ENCODE measurements around the gene CLEC16A. TPM values are rescaled to one million over a fixed set of nuclear protein-coding genes. Genes with fewer than 3 reads are reported as not detected.

Gene CLEC16A
- total and polyA plus RNA-seq, 9 of the 15 experiments (the other 6 are each of a cell fraction or from before 2014, with no cell fraction given) = 1.00 to 22.3 (median 10.0) TPM

- TF ChIP-seq FOXA1 (IDR thresholded peaks at IDR 0.05; ENCODE audit: borderline replicate concordance) = no peak
Measured at GRCh38 chr16:11213373-11213772, 269.0 kb downstream of the CLEC16A start (continued).

- intact Hi-C loops (cut with micrococcal nuclease) = no loop called here
- Histone ChIP-seq H3K4me1 (replicated peaks in 1 of 2; ENCODE audit: control insufficient read depth in 2 of 2, insufficient read depth in 2 of 2, low read length in 2 of 2) (peaks cover 10 to 33% of the 10 kb centered on the region in 2 experiments; a peak in 2 of 5 replicates), H2AFZ (ENCODE audit: low read depth, low read length) (no peak overlapping the region), H3K27me3 (ENCODE audit: control insufficient read depth in 2 of 2, insufficient read depth in 2 of 2, low read length in 2 of 2) (no peaks in the 10 kb centered on the region; a peak in 1 of 5 replicates), H3K4me3 (no peak overlapping the region), H3K9ac (ENCODE audit: insufficient read depth in 1 of 2, low read depth in 2 of 2, low read length in 2 of 2) (no peak overlapping the region), H3K27ac (ENCODE audit: extremely low read depth, low read depth, low read length) (no peak overlapping the region), H3K4me2 (ENCODE audit: insufficient read depth, low read length) (no peak overlapping the region), H4K20me1 (replicated peaks; ENCODE audit: control insufficient read depth, insufficient read depth, low read length) (no peaks in the 10 kb centered on the region), H3K9me3 (replicated peaks; ENCODE audit: control insufficient read depth, insufficient read depth, low read depth, low read length) (peaks cover 17% of the 10 kb centered on the region), H3K9me1 (ENCODE audit: control insufficient read depth, insufficient read depth, low read length) (no peaks in the 10 kb centered on the region), H3K36me3 (ENCODE audit: control insufficient read depth, insufficient read depth, low read length) (no peaks in the 10 kb centered on the region), H3K79me2 (ENCODE audit: control insufficient read depth, insufficient read depth, low read length) (no peaks in the 10 kb centered on the region)
- BruUV-seq (replicated peaks) = no TSS peak
- TF ChIP-seq MAFG (tag; conservative IDR thresholded peaks at IDR 0.05) = no peak
- TF ChIP-seq HES1 (IDR thresholded peaks at IDR 0.05; ENCODE audit: low read depth) = no peak
- TF ChIP-seq RBBP5 (IDR thresholded peaks at IDR 0.05; ENCODE audit: borderline replicate concordance, insufficient read depth, low read length, poor library complexity, severe bottlenecking) = no peak
- TF ChIP-seq TAL1 (IDR thresholded peaks at IDR 0.05) = no peak
- no peak for TF ChIP-seq SRF (CRISPR knock-in tag; IDR thresholded peaks at IDR 0.05)
- no peak for TF ChIP-seq SMAD3 (CRISPR knock-in tag; conservative IDR thresholded peaks at IDR 0.05)
- TF ChIP-seq, protein P1, sequence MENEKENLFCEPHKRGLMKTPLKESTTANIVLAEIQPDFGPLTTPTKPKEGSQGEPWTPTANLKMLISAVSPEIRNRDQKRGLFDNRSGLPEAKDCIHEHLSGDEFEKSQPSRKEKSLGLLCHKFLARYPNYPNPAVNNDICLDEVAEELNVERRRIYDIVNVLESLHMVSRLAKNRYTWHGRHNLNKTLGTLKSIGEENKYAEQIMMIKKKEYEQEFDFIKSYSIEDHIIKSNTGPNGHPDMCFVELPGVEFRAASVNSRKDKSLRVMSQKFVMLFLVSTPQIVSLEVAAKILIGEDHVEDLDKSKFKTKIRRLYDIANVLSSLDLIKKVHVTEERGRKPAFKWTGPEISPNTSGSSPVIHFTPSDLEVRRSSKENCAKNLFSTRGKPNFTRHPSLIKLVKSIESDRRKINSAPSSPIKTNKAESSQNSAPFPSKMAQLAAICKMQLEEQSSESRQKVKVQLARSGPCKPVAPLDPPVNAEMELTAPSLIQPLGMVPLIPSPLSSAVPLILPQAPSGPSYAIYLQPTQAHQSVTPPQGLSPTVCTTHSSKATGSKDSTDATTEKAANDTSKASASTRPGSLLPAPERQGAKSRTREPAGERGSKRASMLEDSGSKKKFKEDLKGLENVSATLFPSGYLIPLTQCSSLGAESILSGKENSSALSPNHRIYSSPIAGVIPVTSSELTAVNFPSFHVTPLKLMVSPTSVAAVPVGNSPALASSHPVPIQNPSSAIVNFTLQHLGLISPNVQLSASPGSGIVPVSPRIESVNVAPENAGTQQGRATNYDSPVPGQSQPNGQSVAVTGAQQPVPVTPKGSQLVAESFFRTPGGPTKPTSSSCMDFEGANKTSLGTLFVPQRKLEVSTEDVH (IDR thresholded peaks at IDR 0.05; ENCODE audit: low read depth, partially characterized antibody) = no peak
- TF ChIP-seq KDM2B (CRISPR knock-in tag; IDR thresholded peaks at IDR 0.05) = no peak
- TF ChIP-seq SNAPC5 (CRISPR knock-in tag; IDR thresholded peaks at IDR 0.05) = no peak
- no peak for TF ChIP-seq L3MBTL2 (IDR thresholded peaks at IDR 0.05)
- no peak for TF ChIP-seq ZNF764 (CRISPR knock-in tag; IDR thresholded peaks at IDR 0.05; ENCODE audit: low read depth)
- TF ChIP-seq MAFK (IDR thresholded peaks at IDR 0.05; ENCODE audit: low read length) = no peak
- no peak for TF ChIP-seq BDP1 (IDR thresholded peaks at IDR 0.05; ENCODE audit: insufficient read depth, insufficient read length)
- TF ChIP-seq POU5F1 (IDR thresholded peaks at IDR 0.05; ENCODE audit: borderline replicate concordance, low read depth, low read length, partially characterized antibody) = no peak
- no peak for TF ChIP-seq MTA1 (IDR thresholded peaks at IDR 0.05; ENCODE audit: borderline replicate concordance)
- TF ChIP-seq TRIM24 (IDR thresholded peaks at IDR 0.05) = no peak
- no peak for TF ChIP-seq KLF1 (tag; IDR thresholded peaks at IDR 0.05)
- TF ChIP-seq ZNF696 (CRISPR knock-in tag; conservative IDR thresholded peaks at IDR 0.05) = no peak
- no peak for TF ChIP-seq POLR2H (tag; IDR thresholded peaks at IDR 0.05; ENCODE audit: low read depth)
- no peak for TF ChIP-seq SRSF1 (IDR thresholded peaks at IDR 0.05; ENCODE audit: low read depth, low read length)
- POLR2A ChIA-PET = interaction anchor here (0.6 kb wide), 2 partner anchors 38 to 119 kb away, joined by 3 read pairs; no protein-coding TSS in a partner anchor
- no peak for FAIRE-seq
- WGBS (ENCODE audit: insufficient coverage, low coverage, missing lambda C conversion rate) = 68% methylated on average over 6 of the region's 7 CpGs
- no peak for DNase-seq (ENCODE audit: extremely low read depth in 1 of 4, low spot score in 3 of 4)
- ATAC-seq = no peak
- in situ Hi-C loops (cut with MboI) = no loop called here
- CTCF ChIA-PET (ENCODE audit: low intra/inter-chr PET ratio) = no interaction called here
Measured at GRCh38 chr16:11213799-11214198, 269.4 kb downstream of the CLEC16A start.

All from K562 (cell line).